Hepatocyte (in vitro differentiated cells): ENCODE data around the gene UBE2I.

Source experiments
- CTCF ChIP-seq: fragments of 200-600 bp; sonication (generic); IDR thresholded peaks from 2 replicates; pipeline ENCODE4 v1.5.1; 2016; ENCODE audit warnings: antibody characterized with exemption, mild to moderate bottlenecking; ENCODE audit not compliant: poor library complexity
- EZH2 ChIP-seq: fragments of 200-600 bp; sonication (generic); IDR thresholded peaks from 2 replicates; pipeline ENCODE4 v1.6.1; 2016; ENCODE audit warnings: antibody characterized with exemption, mild to moderate bottlenecking, borderline replicate concordance
- EZH2phosphoT487 ChIP-seq: fragments of 200-600 bp; sonication (generic); IDR thresholded peaks from one replicate; pipeline ENCODE4 v1.6.1; 2018; ENCODE audit warnings: antibody characterized with exemption, mild to moderate bottlenecking, low read depth, moderate library complexity; ENCODE audit not compliant: unreplicated experiment, severe bottlenecking

DNA sequence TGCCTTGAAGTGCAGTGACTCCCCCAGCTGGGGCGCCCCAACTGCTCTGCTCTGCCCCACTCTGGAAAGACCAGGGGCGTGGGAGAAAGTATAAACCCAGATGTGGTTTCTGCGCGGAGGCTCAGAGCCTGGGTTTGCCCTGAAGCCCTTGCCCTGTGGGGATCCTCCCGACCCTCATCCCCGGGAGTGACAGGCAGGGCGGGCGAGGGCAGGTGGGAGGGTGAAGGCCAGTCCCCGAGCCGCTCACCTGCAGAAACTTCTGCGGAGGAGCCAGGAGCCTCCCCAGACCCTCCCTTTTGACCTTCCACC is 49.7 kb upstream of the UBE2I start:
- no peak for TF ChIP-seq CTCF
- TF ChIP-seq EZH2 = no peak
- TF ChIP-seq EZH2phosphoT487 = no peak
